Tibial artery (tissue), 4 donors: Measurements from ENCODE around the gene FNBP1.
"Not testable (repeated sequence)": the region's sequence is repeated elsewhere in the genome, so short reads cannot be mapped to it uniquely, and the experiment has no call there.

Experiments used
- DNase-seq, 2 donors: peaks; one replicate each; pipeline ENCODE4 v3.0.0-alpha.2; 2019
- H3K27ac ChIP-seq, 2 donors: fragments of 200-600 bp; sonication (generic) in 1 of 2; 1 replicate in 1 of 2; 2 replicates in 1 of 2; pipeline ENCODE4 v1.5.1; 2018 to 2019; ENCODE audit warnings: mild to moderate bottlenecking in 1 of 2
- H3K27me3 ChIP-seq, 2 donors: fragments of 200-600 bp; sonication (generic) in 1 of 2; one replicate each; pipeline versions ENCODE4 v1.5.1 to v1.6.0; 2016 to 2019
- H3K36me3 ChIP-seq, 3 donors: fragments of 200-600 bp; sonication (generic) in 2 of 3; one replicate each; pipeline ENCODE4 v1.5.1; 2016 to 2019; ENCODE audit warnings: mild to moderate bottlenecking in 2 of 3
- H3K4me1 ChIP-seq, 4 donors: fragments of 200-600 bp; sonication (generic) in 2 of 4; 1 replicate in 3 of 4; 2 replicates in 1 of 4; pipeline ENCODE4 v1.5.1; 2016 to 2019
- H3K4me3 ChIP-seq, 2 donors: fragments of 200-600 bp; sonication (generic) in 1 of 2; 1 replicate in 1 of 2; 2 replicates in 1 of 2; pipeline ENCODE4 v1.5.1; 2018 to 2019; ENCODE audit warnings: mild to moderate bottlenecking in 2 of 2
- H3K9me3 ChIP-seq, 3 donors: fragments of 200-600 bp; sonication (generic) in 1 of 3; one replicate each; pipeline ENCODE4 v1.5.1; 2016 to 2019
- CTCF ChIP-seq, 2 experiments: fragments of 200-600 bp in 1 of 2; fragments of 450-650 bp in 1 of 2; IDR thresholded peaks; one replicate each; pipeline ENCODE4 v1.5.1; 2017 to 2019; ENCODE audit warnings: antibody characterized with exemption in 2 of 2, mild to moderate bottlenecking in 1 of 2, moderate library complexity in 1 of 2
- intact Hi-C: fragments of 100-400 bp; cut with DNase I; formaldehyde crosslinking; loops from one replicate; pipeline ENCODE4 v1.15.0; 2023; ENCODE audit warnings: low total_unique reads

FNBP1 gene

GRCh38 chr9:129891569-129891968 lies 151.4 kb downstream of the FNBP1 start:
- peaks cover 0 to 28% (median 18%) of the 10 kb centered on the region in 4 donors for H3K4me1 ChIP-seq
- no peaks in the 10 kb centered on the region for H3K27me3 ChIP-seq
- peaks cover 21 to 54% (median 51%) of the 10 kb centered on the region in 3 donors for H3K36me3 ChIP-seq
- H3K4me3 ChIP-seq, result no peak overlapping the region
- intact Hi-C loops, result no loop called here
- H3K9me3 ChIP-seq, result no peaks in the 10 kb centered on the region
- H3K27ac ChIP-seq, result peak overlapping the region; percentile 43 to 68
- no peak for TF ChIP-seq CTCF (IDR thresholded peaks at IDR 0.05)
- no peak for DNase-seq

- H3K27me3 ChIP-seq, DNase-seq, H3K9me3 ChIP-seq, H3K4me3 ChIP-seq, intact Hi-C loops: not testable (repeated sequence)
- Histone ChIP-seq H3K4me1 (peaks cover 0 to 36% (median 25%) of the 10 kb centered on the region in 4 donors), H3K36me3 (peaks cover 20 to 46% (median 44%) of the 10 kb centered on the region in 3 donors), H3K27ac (peak overlapping the region; percentile 17 to 68)
These were observed 152.2 kb downstream of the FNBP1 start for GRCh38 chr9:129890718-129891299.

GRCh38 chr9:129889941-129890717 lies 152.9 kb downstream of the FNBP1 start:
- no peak for DNase-seq
- H3K36me3 ChIP-seq, result peaks cover 13 to 39% (median 37%) of the 10 kb centered on the region in 3 donors
- peaks cover 0 to 41% (median 30%) of the 10 kb centered on the region in 4 donors for H3K4me1 ChIP-seq
- no peak overlapping the region for H3K4me3 ChIP-seq
- H3K27me3 ChIP-seq, result no peaks in the 10 kb centered on the region
- no peak for TF ChIP-seq CTCF (IDR thresholded peaks at IDR 0.05)
- H3K27ac ChIP-seq, result peak overlapping the region in 1 of 2 donors; percentile 17
- no peaks in the 10 kb centered on the region for H3K9me3 ChIP-seq
- intact Hi-C loops, result loop anchor here (5.0 to 10.0 kb wide), 2 partner anchors 55 to 167 kb away; no protein-coding TSS in a partner anchor

GRCh38 chr9:129889122-129889940 lies 153.7 kb downstream of the FNBP1 start:
- Histone ChIP-seq H3K4me1 (peaks cover 0 to 47% (median 38%) of the 10 kb centered on the region in 4 donors), H3K27ac (no peak overlapping the region), H3K36me3 (peaks cover 5 to 31% (median 29%) of the 10 kb centered on the region in 3 donors), H3K9me3 (no peaks in the 10 kb centered on the region), H3K4me3 (no peak overlapping the region), H3K27me3 (no peaks in the 10 kb centered on the region)
- no peak for TF ChIP-seq CTCF (IDR thresholded peaks at IDR 0.05)
- no peak for DNase-seq
- intact Hi-C loops, result loop anchor here (5.0 to 10.0 kb wide), 2 partner anchors 55 to 168 kb away; no protein-coding TSS in a partner anchor

- Histone ChIP-seq H3K27ac (peak overlapping the region in 1 of 2 donors; percentile 7), H3K27me3 (no peaks in the 10 kb centered on the region), H3K4me1 (peaks cover 0 to 55% (median 46%) of the 10 kb centered on the region in 4 donors), H3K9me3 (no peaks in the 10 kb centered on the region), H3K36me3 (peaks cover 4 to 27% (median 26%) of the 10 kb centered on the region in 3 donors), H3K4me3 (no peak overlapping the region)
- intact Hi-C loops, result loop anchor here (5.0 to 10.0 kb wide), 2 partner anchors 56 to 169 kb away; no protein-coding TSS in a partner anchor
- no peak for DNase-seq
- TF ChIP-seq CTCF (IDR thresholded peaks at IDR 0.05), result no peak
These were observed 154.5 kb downstream of the FNBP1 start for GRCh38 chr9:129888293-129889121.
